NT2/D1 (cell line): ENCODE results near the gene NLGN1.

Source experiments
- DNase-seq: peaks from one replicate; pipeline ENCODE4 v3.0.0-alpha.2; 2011; ENCODE audit warnings: low read depth, low spot score
- H3K27me3 ChIP-seq: 2 replicates; pipeline ENCODE4 v1.6.0; 2011; ENCODE audit warnings: mild to moderate bottlenecking; ENCODE audit not compliant: insufficient read length, insufficient read depth
- H3K36me3 ChIP-seq: 2 replicates; pipeline ENCODE4 v1.6.1; 2011; ENCODE audit warnings: mild to moderate bottlenecking, low read length, mixed read lengths; ENCODE audit not compliant: insufficient read depth, insufficient read length
- H3K4me1 ChIP-seq: 2 replicates; pipeline ENCODE4 v1.5.1; 2011; ENCODE audit not compliant: insufficient read depth, insufficient read length
- H3K4me3 ChIP-seq: 2 replicates; pipeline ENCODE4 v1.5.1; 2011; ENCODE audit warnings: low read depth; ENCODE audit not compliant: insufficient read length
- H3K9ac ChIP-seq: 2 replicates; pipeline ENCODE4 v1.6.0; 2011; ENCODE audit warnings: low read depth; ENCODE audit not compliant: insufficient read length
- H3K9me3 ChIP-seq: 2 replicates; pipeline ENCODE4 v1.5.1; 2011; ENCODE audit warnings: mild to moderate bottlenecking, low read length; ENCODE audit not compliant: insufficient read depth
- SUZ12 ChIP-seq: IDR thresholded peaks from 2 replicates; pipeline ENCODE4 v1.6.1; 2011; ENCODE audit not compliant: insufficient read length, insufficient read depth; ENCODE audit errors: extremely low read depth
- YY1 ChIP-seq: IDR thresholded peaks from 2 replicates; pipeline ENCODE4 v1.6.1; 2011; ENCODE audit not compliant: insufficient read length, insufficient read depth
- ZNF274 ChIP-seq: IDR thresholded peaks from 2 replicates; pipeline ENCODE4 v1.6.1; 2011; ENCODE audit warnings: mild to moderate bottlenecking, low read depth, low read length

NLGN1 gene

GRCh38 chr3:174132421-174133042, 735.0 kb downstream of the NLGN1 start:
- Histone ChIP-seq H3K36me3 (no peaks in the 10 kb centered on the region), H3K9ac (no peak overlapping the region), H3K4me3 (no peak overlapping the region), H3K27me3 (no peaks in the 10 kb centered on the region), H3K9me3 (no peaks in the 10 kb centered on the region), H3K4me1 (no peaks in the 10 kb centered on the region)
- no peak for DNase-seq
- no peak for TF ChIP-seq SUZ12
- no peak for TF ChIP-seq YY1
- TF ChIP-seq ZNF274, result no peak

- Histone ChIP-seq H3K9ac (no peak overlapping the region), H3K4me3 (no peak overlapping the region), H3K9me3 (no peaks in the 10 kb centered on the region), H3K27me3 (no peaks in the 10 kb centered on the region), H3K36me3 (no peaks in the 10 kb centered on the region), H3K4me1 (no peaks in the 10 kb centered on the region)
- TF ChIP-seq ZNF274, result no peak
- TF ChIP-seq YY1, result no peak
- no peak for TF ChIP-seq SUZ12
- no peak for DNase-seq
Observed at GRCh38 chr3:174146008-174146407, 748.5 kb downstream of the NLGN1 start.

- H3K4me3 ChIP-seq, result no peak overlapping the region
- DNase-seq, result no peak
- H3K9ac ChIP-seq, result no peak overlapping the region
Observed at GRCh38 chr3:174147798-174148197, 750.3 kb downstream of the NLGN1 start.

DNA sequence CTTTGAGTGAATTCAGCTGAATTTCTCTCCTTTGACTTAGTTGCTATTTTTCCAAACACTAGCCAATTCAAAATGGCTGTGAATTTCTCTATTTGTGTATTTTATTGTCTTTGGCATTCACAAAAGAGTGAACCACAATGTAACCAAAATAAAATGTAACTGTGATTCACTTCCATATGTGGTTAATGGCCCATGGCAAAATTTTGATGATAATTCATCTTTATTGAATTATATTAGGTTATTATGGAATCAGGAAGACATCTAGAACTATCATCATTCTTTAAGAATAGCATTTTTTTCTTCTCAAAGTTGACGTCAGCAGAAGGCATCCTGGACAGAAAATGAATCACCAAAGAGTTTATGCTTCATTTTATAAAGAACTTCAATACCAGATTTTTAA, 756.3 kb downstream of the NLGN1 start:
- Histone ChIP-seq H3K4me3 (no peak overlapping the region), H3K27me3 (no peaks in the 10 kb centered on the region), H3K4me1 (no peaks in the 10 kb centered on the region), H3K9ac (no peak overlapping the region), H3K36me3 (no peaks in the 10 kb centered on the region), H3K9me3 (no peaks in the 10 kb centered on the region)
- DNase-seq, result no peak
- TF ChIP-seq SUZ12, result no peak
- TF ChIP-seq YY1, result no peak
- TF ChIP-seq ZNF274, result no peak

More at GRCh38 chr3:174147798-174148197, 750.3 kb downstream of the NLGN1 start:
- H3K36me3 ChIP-seq, result no peaks in the 10 kb centered on the region
- H3K4me1 ChIP-seq, result no peaks in the 10 kb centered on the region
- no peaks in the 10 kb centered on the region for H3K27me3 ChIP-seq
- TF ChIP-seq YY1 (no peak), ZNF274 (no peak), SUZ12 (no peak)
- H3K9me3 ChIP-seq, result no peaks in the 10 kb centered on the region

GRCh38 chr3:174156200-174156599, 758.7 kb downstream of the NLGN1 start:
- Histone ChIP-seq H3K4me3 (no peak overlapping the region), H3K4me1 (no peaks in the 10 kb centered on the region), H3K27me3 (no peaks in the 10 kb centered on the region), H3K9ac (no peak overlapping the region), H3K9me3 (no peaks in the 10 kb centered on the region), H3K36me3 (no peaks in the 10 kb centered on the region)
- no peak for DNase-seq
- TF ChIP-seq SUZ12, result no peak
- no peak for TF ChIP-seq ZNF274
- TF ChIP-seq YY1, result no peak

DNA sequence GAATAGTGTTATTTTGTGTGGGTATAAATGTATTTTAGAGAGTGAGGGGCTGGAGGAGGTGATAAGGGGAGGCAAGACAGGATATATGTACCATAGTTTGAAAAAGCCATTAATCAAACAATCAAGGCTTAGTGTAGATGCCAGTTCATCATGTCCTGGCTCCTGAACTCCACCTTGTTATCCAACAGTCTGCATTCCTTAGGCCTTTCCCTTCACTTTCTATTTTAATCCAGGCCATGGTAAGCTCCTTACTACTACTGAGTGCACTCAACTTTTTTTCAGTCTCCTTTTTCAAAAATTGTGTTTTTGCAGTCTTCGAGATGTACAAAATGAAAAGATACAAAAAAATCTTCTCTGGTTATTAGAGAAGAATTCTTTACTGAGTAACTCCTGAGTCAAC, 761.1 kb downstream of the NLGN1 start:
- TF ChIP-seq SUZ12, result no peak
- TF ChIP-seq ZNF274, result no peak
- no peak for TF ChIP-seq YY1
- Histone ChIP-seq H3K4me3 (no peak overlapping the region), H3K36me3 (no peaks in the 10 kb centered on the region), H3K9ac (no peak overlapping the region), H3K27me3 (no peaks in the 10 kb centered on the region), H3K4me1 (no peaks in the 10 kb centered on the region), H3K9me3 (no peaks in the 10 kb centered on the region)
- no peak for DNase-seq

GRCh38 chr3:174159604-174160003, 762.1 kb downstream of the NLGN1 start:
- Histone ChIP-seq H3K36me3 (no peaks in the 10 kb centered on the region), H3K9me3 (no peaks in the 10 kb centered on the region), H3K27me3 (no peaks in the 10 kb centered on the region), H3K9ac (no peak overlapping the region), H3K4me1 (no peaks in the 10 kb centered on the region), H3K4me3 (no peak overlapping the region)
- no peak for DNase-seq
- TF ChIP-seq ZNF274, result no peak
- no peak for TF ChIP-seq SUZ12
- no peak for TF ChIP-seq YY1
